ENCODE measurements around the gene MC1R. TPM values are rescaled to one million over a fixed set of nuclear protein-coding genes. Genes with fewer than 3 reads are reported as not detected.

MC1R gene
- total RNA-seq, 2 experiments from 2014 or later = 0.85 to 1.3 TPM

DNA sequence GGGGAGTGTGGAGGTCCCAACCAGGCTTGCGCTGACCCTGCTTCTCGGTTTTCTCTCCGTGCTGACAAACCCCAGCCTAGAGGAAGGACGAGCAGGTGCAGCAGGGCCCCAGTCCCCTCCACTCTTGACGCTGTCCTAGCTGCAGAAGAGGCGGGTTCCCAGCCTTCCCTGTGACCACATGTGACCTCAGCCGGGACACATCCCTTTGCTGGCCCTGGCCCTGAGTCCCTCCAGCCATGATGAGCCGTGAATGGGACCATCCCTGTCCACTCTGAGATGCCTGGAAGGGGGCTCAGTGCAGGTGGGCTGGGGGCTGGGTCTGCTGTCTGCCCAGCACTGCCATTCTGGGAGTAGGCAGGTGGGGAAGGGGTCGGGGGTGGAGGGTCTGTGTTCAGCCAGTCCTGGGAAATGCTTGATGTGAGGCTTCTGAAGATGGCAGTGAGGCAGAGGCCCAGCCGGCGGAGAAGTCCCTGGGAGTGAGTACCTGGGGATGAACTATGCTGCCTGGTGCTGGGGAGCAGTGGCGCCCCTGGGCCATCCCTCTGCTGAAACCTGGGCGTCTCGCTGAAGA lies 2.6 kb downstream of the MC1R start:
- no peak for DNase-seq
- POLR2A ChIA-PET = no interaction called here
- Mint-ChIP-seq H3K4me3 (no peak overlapping the region), H3K27ac (no peak overlapping the region), H3K4me1 (ENCODE audit: low read depth) (peaks cover 53% of the 10 kb centered on the region), H3K27me3 (peaks cover 45% of the 10 kb centered on the region), H3K9me3 (no peaks in the 10 kb centered on the region), H3K36me3 (no peaks in the 10 kb centered on the region)
- CTCF ChIA-PET = interaction anchor here (2.0 kb wide), 1 partner anchor 61 kb away, joined by 5 read pairs; no protein-coding TSS in a partner anchor
- intact Hi-C loops (cut with micrococcal nuclease) = loop anchor here (5.0 to 10.0 kb wide), 3 partner anchors 49 to 219 kb away; partner anchors contain the start of genes FANCA, SPATA2L and TCF25

DNA sequence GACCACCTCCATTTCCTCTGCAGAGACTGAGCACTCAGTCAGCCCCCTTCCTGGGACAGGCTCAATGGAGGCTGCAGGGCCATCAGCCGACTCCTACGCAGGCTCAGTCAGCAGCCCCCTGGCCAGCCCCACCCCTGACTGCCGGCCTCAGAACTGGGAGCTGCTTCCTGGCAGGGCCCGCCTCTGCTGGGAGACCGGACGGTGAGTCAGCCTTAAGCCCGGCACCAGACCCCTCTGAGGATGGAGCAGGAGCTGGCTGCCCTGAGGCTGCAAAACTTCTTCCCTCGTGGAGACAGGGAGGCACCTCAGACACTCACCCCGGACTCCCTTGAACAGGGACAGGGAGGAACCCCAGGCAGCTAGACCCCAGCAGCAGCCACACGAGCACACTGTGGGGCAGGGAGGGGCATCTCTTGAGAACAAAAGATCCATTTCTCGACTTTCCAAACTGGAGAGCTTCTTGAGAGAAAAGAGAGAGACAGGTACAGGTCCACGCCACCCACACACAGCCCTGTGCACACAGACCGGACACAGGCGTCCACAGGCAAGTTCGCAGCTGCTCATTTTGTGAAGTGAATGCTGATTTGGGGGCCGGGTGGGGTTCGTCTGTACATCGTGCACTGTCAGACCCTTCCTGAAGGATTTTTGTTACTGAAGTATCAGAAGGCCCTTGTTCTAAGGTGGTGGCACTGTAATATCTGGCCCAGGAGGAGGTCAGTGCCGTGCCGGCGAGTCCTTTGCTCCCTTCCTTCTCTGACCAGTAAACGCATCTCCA lies 3.2 kb downstream of the MC1R start:
- intact Hi-C loops (cut with micrococcal nuclease) = loop anchor here (5.0 to 10.0 kb wide), 3 partner anchors 50 to 220 kb away; partner anchors contain the start of genes FANCA, SPATA2L and TCF25
- no peaks in the 10 kb centered on the region for H3K36me3 Mint-ChIP-seq
- DNase-seq = peak; percentile 55
- no peaks in the 10 kb centered on the region for H3K9me3 Mint-ChIP-seq
- H3K27ac Mint-ChIP-seq = no peak overlapping the region
- POLR2A ChIA-PET = interaction anchor here (0.6 to 1.3 kb wide), 2 partner anchors 9 to 18 kb away, joined by 3 read pairs; no protein-coding TSS in a partner anchor
- CTCF ChIA-PET = interaction anchor here (1.3 to 3.8 kb wide), 3 partner anchors 11 to 61 kb away, joined by 3 to 22 read pairs (median 5); no protein-coding TSS in a partner anchor
- peaks cover 53% of the 10 kb centered on the region for H3K4me1 Mint-ChIP-seq (ENCODE audit: low read depth)
- H3K27me3 Mint-ChIP-seq = peaks cover 44% of the 10 kb centered on the region
- H3K4me3 Mint-ChIP-seq = peak overlapping the region; percentile 59

DNA sequence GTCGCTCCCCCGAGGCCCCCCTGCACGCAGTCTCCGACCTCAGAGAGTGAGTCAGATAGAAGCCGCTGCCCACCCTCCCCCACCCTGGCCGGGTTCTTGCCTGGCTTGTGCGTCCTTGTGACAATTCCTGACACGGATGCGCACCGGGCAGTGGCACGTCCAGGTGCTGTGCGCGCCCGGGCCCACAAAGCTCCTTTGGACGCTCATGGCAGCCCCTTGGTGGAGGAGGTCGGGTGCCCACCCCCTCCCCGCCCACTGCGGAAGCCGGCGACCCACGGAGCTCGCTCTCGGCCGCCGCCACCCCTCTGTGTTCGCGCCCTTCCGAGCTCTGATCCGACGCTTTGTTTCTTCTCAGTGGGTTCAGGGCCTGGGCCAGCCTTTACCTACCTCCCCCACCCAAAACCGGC lies 3.8 kb downstream of the MC1R start:
- intact Hi-C loops (cut with micrococcal nuclease) = loop anchor here (5.0 to 10.0 kb wide), 3 partner anchors 50 to 220 kb away; partner anchors contain the start of genes FANCA, SPATA2L and TCF25
- ChIA-PET POLR2A (interaction anchor here (0.8 to 1.3 kb wide), 2 partner anchors 10 to 28 kb away, joined by 3 read pairs; no protein-coding TSS in a partner anchor), CTCF (interaction anchor here (1.3 to 3.8 kb wide), 2 partner anchors 12 to 25 kb away, joined by 3 to 22 read pairs; no protein-coding TSS in a partner anchor)
- DNase-seq = peak; percentile 65
- H3K4me1 Mint-ChIP-seq (ENCODE audit: low read depth) = peaks cover 51% of the 10 kb centered on the region
- H3K27ac Mint-ChIP-seq = no peak overlapping the region
- H3K9me3 Mint-ChIP-seq = no peaks in the 10 kb centered on the region
- peaks cover 45% of the 10 kb centered on the region for H3K27me3 Mint-ChIP-seq
- H3K36me3 Mint-ChIP-seq = no peaks in the 10 kb centered on the region
- H3K4me3 Mint-ChIP-seq = peak overlapping the region; percentile 59

DNA sequence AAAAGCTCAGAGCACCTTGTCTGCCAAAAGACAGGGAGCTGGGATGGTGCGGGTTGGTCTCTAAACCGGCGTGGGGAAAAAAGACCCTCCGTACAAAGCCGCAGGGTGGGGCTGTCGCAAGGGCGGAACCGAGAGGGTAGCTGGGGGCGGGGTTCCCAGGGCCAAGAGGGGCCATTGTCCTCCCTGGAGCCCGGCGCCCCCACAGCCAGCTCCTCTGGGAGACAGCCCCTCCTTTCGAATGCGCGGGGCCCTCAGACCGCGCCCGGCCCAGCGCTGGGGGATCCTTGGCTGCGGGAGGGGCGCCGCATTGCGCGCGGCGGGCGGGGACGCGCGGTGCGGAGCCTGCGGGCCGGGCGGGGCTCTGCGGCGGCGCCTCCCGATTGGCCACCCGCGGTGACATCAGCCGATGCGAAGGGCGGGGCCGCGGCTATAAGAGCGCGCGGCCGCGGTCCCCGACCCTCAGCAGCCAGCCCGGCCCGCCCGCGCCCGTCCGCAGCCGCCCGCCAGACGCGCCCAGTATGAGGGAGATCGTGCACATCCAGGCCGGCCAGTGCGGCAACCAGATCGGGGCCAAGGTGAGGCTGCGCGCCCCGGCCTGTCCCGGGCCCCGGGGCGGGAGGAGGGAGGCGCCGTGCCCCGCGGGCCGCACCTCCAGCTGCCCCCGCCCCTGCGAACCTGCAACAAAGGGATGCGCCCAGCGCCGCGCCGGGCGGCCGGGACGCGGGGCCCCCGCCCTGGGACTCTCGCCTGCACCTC lies 4.4 kb downstream of the MC1R start, which contains the start of gene TUBB3:
Gene TUBB3, plus strand, starts transcription at position 459 of the 756 bp plus-strand sequence. Its CDS starts 60 bp downstream, at position 519.
- peak; percentile 55 for DNase-seq

DNA sequence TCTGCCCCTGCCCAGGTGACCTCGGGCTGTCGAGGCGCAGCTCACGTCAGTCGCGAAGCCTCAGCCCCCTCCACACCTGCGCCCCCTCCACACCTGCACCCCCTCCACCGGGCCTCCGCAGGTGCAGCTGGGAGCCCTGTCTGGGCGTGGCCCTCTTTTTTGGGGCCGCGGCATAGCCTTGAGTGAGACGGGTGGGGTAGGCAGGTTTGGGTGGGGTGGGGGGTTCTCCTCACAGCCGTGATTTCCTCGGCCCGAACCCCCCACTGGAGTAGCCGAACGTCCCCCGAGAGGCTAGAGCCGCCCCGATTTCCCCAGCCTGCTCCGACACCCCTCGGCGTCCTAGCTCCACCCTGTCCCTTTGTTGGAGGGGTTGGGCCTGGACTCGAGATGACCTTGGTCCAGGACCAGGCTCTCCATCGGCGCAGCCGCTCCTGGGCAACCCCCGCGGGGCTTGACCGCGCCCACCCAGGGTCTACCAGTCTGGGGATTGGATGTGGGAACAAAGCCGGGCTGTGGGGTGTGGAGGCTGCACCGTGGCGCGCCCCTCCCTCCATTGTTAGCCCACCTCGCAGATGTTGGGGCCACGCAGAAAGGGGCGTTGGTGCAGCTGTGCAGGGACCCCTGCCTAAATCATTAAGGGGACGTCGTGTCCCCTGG lies 5.1 kb downstream of the MC1R start:
- peaks cover 45% of the 10 kb centered on the region for H3K27me3 Mint-ChIP-seq
- H3K4me3 Mint-ChIP-seq = no peak overlapping the region
- H3K4me1 Mint-ChIP-seq (ENCODE audit: low read depth) = peaks cover 40% of the 10 kb centered on the region
- no peaks in the 10 kb centered on the region for H3K36me3 Mint-ChIP-seq
- intact Hi-C loops (cut with micrococcal nuclease) = loop anchor here (5.0 to 10.0 kb wide), 3 partner anchors 51 to 221 kb away; partner anchors contain the start of genes FANCA, SPATA2L and TCF25
- POLR2A ChIA-PET = no interaction called here
- no peak for DNase-seq
- H3K27ac Mint-ChIP-seq = no peak overlapping the region
- CTCF ChIA-PET = interaction anchor here (0.9 to 3.8 kb wide), 2 partner anchors 13 to 224 kb away, joined by 4 to 22 read pairs; no protein-coding TSS in a partner anchor
- no peaks in the 10 kb centered on the region for H3K9me3 Mint-ChIP-seq

More for the DNA sequence above, 4.4 kb downstream of the MC1R start, which contains the start of gene TUBB3:
- Mint-ChIP-seq H3K36me3 (no peaks in the 10 kb centered on the region), H3K27me3 (peaks cover 48% of the 10 kb centered on the region), H3K4me3 (peak within 1 kb of the TSS; percentile 59), H3K4me1 (ENCODE audit: low read depth) (peaks cover 46% of the 10 kb centered on the region), H3K27ac (no peak within 1 kb of the TSS), H3K9me3 (no peaks in the 10 kb centered on the region)
- ChIA-PET CTCF (interaction anchor here (0.9 to 3.8 kb wide), 3 partner anchors 12 to 223 kb away, joined by 3 to 22 read pairs (median 4); no protein-coding TSS in a partner anchor), POLR2A (interaction anchor here (0.8 to 1.3 kb wide), 2 partner anchors 11 to 28 kb away, joined by 3 read pairs; no protein-coding TSS in a partner anchor)
- intact Hi-C loops (cut with micrococcal nuclease) = loop anchor here (5.0 to 10.0 kb wide), 3 partner anchors 51 to 221 kb away; partner anchors contain the start of genes FANCA, SPATA2L and TCF25

DNA sequence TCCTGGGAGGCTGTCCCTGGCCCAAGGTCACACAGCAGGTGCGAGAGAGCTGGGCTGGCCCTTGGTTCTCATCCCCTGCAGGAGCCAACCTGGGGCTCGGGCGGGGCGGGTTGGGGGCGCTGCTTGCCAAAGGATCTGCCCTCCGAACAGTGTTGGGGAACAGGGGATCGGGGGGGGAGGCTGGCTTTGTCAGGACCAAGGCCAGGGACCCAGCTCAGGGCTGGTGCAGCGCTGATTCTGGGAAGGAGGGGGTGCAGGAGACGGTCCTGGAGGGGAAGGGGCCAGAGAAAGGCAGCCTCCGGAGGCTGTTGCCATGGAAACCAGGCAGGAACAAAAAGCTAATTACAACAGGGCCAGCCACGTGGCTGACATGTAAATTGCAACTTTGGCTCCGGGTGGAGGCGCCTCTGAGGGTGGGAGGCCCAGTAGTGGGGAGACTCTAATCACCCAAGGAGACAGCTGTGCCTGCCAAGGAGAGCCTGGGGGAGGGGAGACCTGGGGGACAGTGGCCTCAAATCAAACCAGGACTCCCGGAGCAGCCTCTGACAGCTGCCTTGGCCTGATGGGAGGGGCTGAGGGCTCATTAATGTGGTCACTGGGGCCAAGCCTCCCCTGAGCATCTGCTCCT lies 5.7 kb downstream of the MC1R start:
- POLR2A ChIA-PET = no interaction called here
- intact Hi-C loops (cut with micrococcal nuclease) = loop anchor here (5.0 to 10.0 kb wide), 3 partner anchors 52 to 222 kb away; partner anchors contain the start of genes FANCA, SPATA2L and TCF25
- DNase-seq = peak; percentile 53
- Mint-ChIP-seq H3K9me3 (no peaks in the 10 kb centered on the region), H3K27ac (no peak overlapping the region), H3K27me3 (peaks cover 45% of the 10 kb centered on the region), H3K4me3 (no peak overlapping the region), H3K36me3 (no peaks in the 10 kb centered on the region), H3K4me1 (ENCODE audit: low read depth) (peaks cover 36% of the 10 kb centered on the region)
- CTCF ChIA-PET = interaction anchor here (3.8 kb wide), 1 partner anchor 14 kb away, joined by 22 read pairs; no protein-coding TSS in a partner anchor

DNA sequence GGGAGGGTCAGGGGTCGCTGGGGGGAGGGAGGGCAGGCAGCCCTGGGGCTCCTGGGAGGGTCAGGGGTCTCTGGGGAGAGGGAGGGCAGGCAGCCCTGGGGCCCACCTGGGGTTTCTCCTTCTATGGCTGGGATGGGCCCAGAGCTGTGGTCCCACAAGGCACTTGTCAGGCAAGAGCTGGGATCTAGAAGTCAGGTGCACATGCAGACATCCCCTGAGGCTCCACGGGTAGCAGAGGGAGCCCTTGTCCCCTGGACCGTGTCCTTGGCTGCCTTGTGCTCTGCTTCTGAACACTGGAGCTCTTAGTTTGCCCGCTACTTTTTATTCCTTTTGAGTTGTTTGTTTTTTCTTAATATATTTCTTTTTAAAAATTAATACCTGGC lies 6.3 kb downstream of the MC1R start:
- H3K27me3 Mint-ChIP-seq = peaks cover 40% of the 10 kb centered on the region
- ChIA-PET CTCF (interaction anchor here (0.7 to 3.8 kb wide), 2 partner anchors 14 kb away, joined by 3 to 22 read pairs; no protein-coding TSS in a partner anchor), POLR2A (no interaction called here)
- H3K4me3 Mint-ChIP-seq = no peak overlapping the region
- no peak for DNase-seq
- H3K9me3 Mint-ChIP-seq = no peaks in the 10 kb centered on the region
- no peak overlapping the region for H3K27ac Mint-ChIP-seq
- no peaks in the 10 kb centered on the region for H3K36me3 Mint-ChIP-seq
- intact Hi-C loops (cut with micrococcal nuclease) = loop anchor here (5.0 to 10.0 kb wide), 3 partner anchors 53 to 223 kb away; partner anchors contain the start of genes FANCA, SPATA2L and TCF25
- peaks cover 31% of the 10 kb centered on the region for H3K4me1 Mint-ChIP-seq (ENCODE audit: low read depth)

DNA sequence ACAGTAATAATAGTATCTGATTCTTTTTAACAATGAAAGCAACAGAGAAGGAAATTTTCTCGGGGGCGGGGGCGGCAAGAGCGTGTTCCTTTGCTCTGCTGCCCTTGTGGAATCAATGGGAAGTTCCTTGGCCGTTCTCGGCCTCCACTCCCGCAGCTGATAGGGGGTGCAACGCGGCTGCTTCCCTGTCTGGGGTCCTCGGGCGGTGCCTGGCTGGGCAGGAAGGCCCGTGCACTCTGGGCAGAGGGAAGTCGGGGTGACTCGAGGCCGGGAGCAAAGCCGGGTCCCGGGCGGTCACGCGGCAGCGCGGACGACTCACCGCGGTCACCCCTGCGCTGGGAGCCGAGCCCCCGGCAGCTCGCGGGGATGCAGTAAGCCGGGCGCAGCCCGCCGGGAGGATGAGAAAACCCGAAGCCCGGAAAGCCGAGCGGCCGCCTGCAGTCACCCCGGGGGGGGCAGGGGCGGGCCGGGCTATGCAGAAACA lies 7.0 kb downstream of the MC1R start:
- CTCF ChIA-PET = interaction anchor here (0.6 to 3.8 kb wide), 3 partner anchors 13 to 239 kb away, joined by 3 to 22 read pairs (median 3); partner anchors contain the start of gene CDK10
- POLR2A ChIA-PET = no interaction called here
- intact Hi-C loops (cut with micrococcal nuclease) = loop anchor here (10.0 kb wide), 1 partner anchor 111 kb away; the partner anchor contains the start of gene FANCA
- DNase-seq = no peak
- Mint-ChIP-seq H3K36me3 (no peaks in the 10 kb centered on the region), H3K4me3 (no peak overlapping the region), H3K9me3 (no peaks in the 10 kb centered on the region), H3K4me1 (ENCODE audit: low read depth) (peaks cover 24% of the 10 kb centered on the region), H3K27ac (no peak overlapping the region), H3K27me3 (peaks cover 36% of the 10 kb centered on the region)

DNA sequence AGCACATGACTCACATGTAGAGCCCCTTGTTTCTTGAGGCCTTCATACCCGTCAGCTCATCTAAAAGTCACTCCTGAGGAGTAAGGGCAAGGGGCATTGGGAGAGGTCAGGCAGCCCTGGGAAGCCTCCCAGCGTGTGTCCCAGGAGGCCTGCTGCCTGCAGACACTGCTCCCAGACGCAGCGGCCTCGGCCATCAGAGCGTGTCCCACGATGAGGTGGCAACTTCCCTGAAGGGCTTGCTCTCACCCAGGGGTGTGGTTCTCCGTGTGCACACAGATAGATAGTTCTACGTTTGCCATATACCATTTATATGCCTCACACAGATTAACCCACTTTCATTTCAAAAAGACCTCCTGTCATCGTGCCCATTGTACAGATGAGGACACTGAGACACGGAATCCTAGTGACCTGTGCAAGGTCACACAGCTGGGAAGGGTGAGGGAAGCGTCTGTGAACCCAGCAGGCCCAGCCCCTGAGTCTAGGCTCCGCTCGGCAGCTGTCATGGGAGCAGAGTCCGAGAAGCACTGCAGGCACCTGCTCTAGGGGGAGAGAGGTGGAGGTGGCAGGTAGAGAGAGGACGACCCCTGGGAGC lies 12.7 kb downstream of the MC1R start:
- Mint-ChIP-seq H3K27me3 (peaks cover 10% of the 10 kb centered on the region), H3K9me3 (no peaks in the 10 kb centered on the region), H3K36me3 (no peaks in the 10 kb centered on the region), H3K4me3 (no peak overlapping the region), H3K27ac (no peak overlapping the region), H3K4me1 (ENCODE audit: low read depth) (no peaks in the 10 kb centered on the region)
- no peak for DNase-seq
- CTCF ChIA-PET = no interaction called here
- POLR2A ChIA-PET = no interaction called here
- intact Hi-C loops (cut with micrococcal nuclease) = no loop called here

DNA sequence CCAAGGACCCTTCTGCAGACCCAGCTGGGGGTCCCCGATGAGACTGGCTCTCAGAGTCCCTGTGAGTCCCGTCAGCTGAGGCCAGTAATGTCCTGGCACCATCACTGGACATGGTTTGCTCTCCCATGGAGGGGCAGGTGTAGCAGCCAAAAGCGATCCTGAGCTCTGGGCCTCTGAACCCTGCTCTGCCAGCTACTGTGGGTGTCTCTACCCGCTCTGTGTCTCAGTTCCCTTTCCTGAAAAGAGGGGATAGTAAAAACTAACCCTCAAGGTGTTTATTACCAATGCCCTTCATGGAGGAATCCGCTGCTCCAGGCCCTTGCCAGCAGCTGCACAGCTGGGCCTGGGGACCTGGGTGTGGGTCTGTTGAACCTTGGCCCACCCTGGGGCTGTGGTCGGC lies 13.3 kb downstream of the MC1R start:
- ChIA-PET CTCF (no interaction called here), POLR2A (no interaction called here)
- no peaks in the 10 kb centered on the region for H3K36me3 Mint-ChIP-seq
- H3K27me3 Mint-ChIP-seq = peaks cover 10% of the 10 kb centered on the region
- H3K4me3 Mint-ChIP-seq = no peak overlapping the region
- DNase-seq = no peak
- intact Hi-C loops (cut with micrococcal nuclease) = no loop called here
- no peaks in the 10 kb centered on the region for H3K4me1 Mint-ChIP-seq (ENCODE audit: low read depth)
- no peaks in the 10 kb centered on the region for H3K9me3 Mint-ChIP-seq
- H3K27ac Mint-ChIP-seq = no peak overlapping the region

Measured in activated CD4-positive, alpha-beta memory T cell treated with anti-CD3 and anti-CD28 coated beads for 36 hours (primary cell).